ENCODE data around the gene KRTAP6-3.

The KRTAP6-3 gene

GRCh38 chr21:30620522-30620921, 28.3 kb downstream of the KRTAP6-3 start, which contains the start of gene KRTAP20-4:
Gene KRTAP20-4, plus strand, starts transcription at chr21:30620627.
- no peak for DNase-seq (ENCODE audit: low read depth)
- H3K4me3 ChIP-seq (replicated peaks; ENCODE audit: low read depth, low read length), result no peak within 1 kb of the TSS
- TF ChIP-seq CTCF (IDR thresholded peaks at IDR 0.05; ENCODE audit: low read length, missing control alignments), result no peak

- TF ChIP-seq CTCF (IDR thresholded peaks at IDR 0.05; ENCODE audit: low read length, missing control alignments), result no peak
- no peak overlapping the region for H3K4me3 ChIP-seq (replicated peaks; ENCODE audit: low read depth, low read length)
- DNase-seq (ENCODE audit: low read depth), result no peak
Measured at GRCh38 chr21:30623362-30623761, 31.1 kb downstream of the KRTAP6-3 start.

GRCh38 chr21:30625449-30626165, 33.4 kb downstream of the KRTAP6-3 start:
- no peak for DNase-seq (ENCODE audit: low read depth)
- no peak overlapping the region for H3K4me3 ChIP-seq (replicated peaks; ENCODE audit: low read depth, low read length)
- no peak for TF ChIP-seq CTCF (IDR thresholded peaks at IDR 0.05; ENCODE audit: low read length, missing control alignments)

GRCh38 chr21:30628109-30628508, 35.9 kb downstream of the KRTAP6-3 start:
- H3K4me3 ChIP-seq (replicated peaks; ENCODE audit: low read depth, low read length), result no peak overlapping the region
- no peak for DNase-seq (ENCODE audit: low read depth)
- no peak for TF ChIP-seq CTCF (IDR thresholded peaks at IDR 0.05; ENCODE audit: low read length, missing control alignments)

GRCh38 chr21:30629200-30629599, 37.0 kb downstream of the KRTAP6-3 start:
- no peak for TF ChIP-seq CTCF (IDR thresholded peaks at IDR 0.05; ENCODE audit: low read length, missing control alignments)
- H3K4me3 ChIP-seq (replicated peaks; ENCODE audit: low read depth, low read length), result no peak overlapping the region
- DNase-seq (ENCODE audit: low read depth), result peak; percentile 4

GRCh38 chr21:30634906-30635305, 42.7 kb downstream of the KRTAP6-3 start, which contains the start of gene KRTAP20-2:
Gene KRTAP20-2, plus strand, starts transcription at chr21:30635206. Its CDS starts 58 bp downstream, at chr21:30635264.
- H3K4me3 ChIP-seq (replicated peaks; ENCODE audit: low read depth, low read length), result no peak within 1 kb of the TSS
- no peak for TF ChIP-seq CTCF (IDR thresholded peaks at IDR 0.05; ENCODE audit: low read length, missing control alignments)
- DNase-seq (ENCODE audit: low read depth), result no peak

- TF ChIP-seq CTCF (IDR thresholded peaks at IDR 0.05; ENCODE audit: low read length, missing control alignments), result no peak
- no peak overlapping the region for H3K4me3 ChIP-seq (replicated peaks; ENCODE audit: low read depth, low read length)
- DNase-seq (ENCODE audit: low read depth), result no peak
Measured at GRCh38 chr21:30638686-30639085, 46.4 kb downstream of the KRTAP6-3 start.
